Measurements from ENCODE around the gene LIMS2.
A peak's percentile ranks its signal among the peaks of the same experiment; 100 is the strongest.

The LIMS2 gene, protein sequence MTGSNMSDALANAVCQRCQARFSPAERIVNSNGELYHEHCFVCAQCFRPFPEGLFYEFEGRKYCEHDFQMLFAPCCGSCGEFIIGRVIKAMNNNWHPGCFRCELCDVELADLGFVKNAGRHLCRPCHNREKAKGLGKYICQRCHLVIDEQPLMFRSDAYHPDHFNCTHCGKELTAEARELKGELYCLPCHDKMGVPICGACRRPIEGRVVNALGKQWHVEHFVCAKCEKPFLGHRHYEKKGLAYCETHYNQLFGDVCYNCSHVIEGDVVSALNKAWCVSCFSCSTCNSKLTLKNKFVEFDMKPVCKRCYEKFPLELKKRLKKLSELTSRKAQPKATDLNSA

GRCh38 chr2:127675331-127676261 is at the start of gene LIMS2:
Gene LIMS2, minus strand, starts transcription at chr2:127675530. Its CDS starts 506 bp downstream, at chr2:127675024.
- DNase-seq (ENCODE audit: low spot score): peak; percentile 61

- no peak for DNase-seq (ENCODE audit: low spot score)
Measured at GRCh38 chr2:127722807-127723206, 47.5 kb upstream of the LIMS2 start.

GRCh38 chr2:127721978-127722355 is 46.6 kb upstream of the LIMS2 start:
- DNase-seq (ENCODE audit: low spot score): no peak

DNA sequence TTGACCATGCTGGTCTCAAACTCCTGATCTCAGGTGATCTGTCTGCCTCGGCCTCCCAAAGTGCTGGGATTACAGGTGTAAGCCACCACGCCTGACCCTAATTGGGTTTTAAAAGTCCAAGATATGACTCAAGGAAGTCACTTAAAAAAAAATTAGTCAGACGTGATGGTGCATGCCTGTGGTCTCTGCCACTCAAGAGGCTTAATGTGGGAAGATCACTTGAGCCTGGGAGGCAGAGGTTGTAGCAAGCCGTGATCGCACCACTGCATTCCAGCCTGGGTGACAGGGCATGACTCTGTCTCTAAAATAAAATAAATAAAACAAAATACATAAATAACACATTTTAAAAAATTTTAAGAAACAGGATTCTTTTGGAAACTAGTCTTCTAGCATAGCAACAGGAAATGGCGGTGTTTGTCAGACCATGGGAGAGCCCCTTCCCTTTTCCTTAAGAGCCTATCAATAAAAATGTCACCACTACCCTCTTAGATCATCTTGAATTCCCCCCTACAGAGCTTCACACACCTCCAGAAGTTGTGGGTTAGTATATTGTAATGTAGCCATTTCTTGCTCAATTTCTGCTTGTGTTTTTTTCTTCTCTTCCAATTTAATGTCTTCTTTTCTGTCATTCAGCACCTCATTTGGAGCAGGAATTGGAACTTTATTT is 46.1 kb upstream of the LIMS2 start:
- no peak for DNase-seq (ENCODE audit: low spot score)

DNA sequence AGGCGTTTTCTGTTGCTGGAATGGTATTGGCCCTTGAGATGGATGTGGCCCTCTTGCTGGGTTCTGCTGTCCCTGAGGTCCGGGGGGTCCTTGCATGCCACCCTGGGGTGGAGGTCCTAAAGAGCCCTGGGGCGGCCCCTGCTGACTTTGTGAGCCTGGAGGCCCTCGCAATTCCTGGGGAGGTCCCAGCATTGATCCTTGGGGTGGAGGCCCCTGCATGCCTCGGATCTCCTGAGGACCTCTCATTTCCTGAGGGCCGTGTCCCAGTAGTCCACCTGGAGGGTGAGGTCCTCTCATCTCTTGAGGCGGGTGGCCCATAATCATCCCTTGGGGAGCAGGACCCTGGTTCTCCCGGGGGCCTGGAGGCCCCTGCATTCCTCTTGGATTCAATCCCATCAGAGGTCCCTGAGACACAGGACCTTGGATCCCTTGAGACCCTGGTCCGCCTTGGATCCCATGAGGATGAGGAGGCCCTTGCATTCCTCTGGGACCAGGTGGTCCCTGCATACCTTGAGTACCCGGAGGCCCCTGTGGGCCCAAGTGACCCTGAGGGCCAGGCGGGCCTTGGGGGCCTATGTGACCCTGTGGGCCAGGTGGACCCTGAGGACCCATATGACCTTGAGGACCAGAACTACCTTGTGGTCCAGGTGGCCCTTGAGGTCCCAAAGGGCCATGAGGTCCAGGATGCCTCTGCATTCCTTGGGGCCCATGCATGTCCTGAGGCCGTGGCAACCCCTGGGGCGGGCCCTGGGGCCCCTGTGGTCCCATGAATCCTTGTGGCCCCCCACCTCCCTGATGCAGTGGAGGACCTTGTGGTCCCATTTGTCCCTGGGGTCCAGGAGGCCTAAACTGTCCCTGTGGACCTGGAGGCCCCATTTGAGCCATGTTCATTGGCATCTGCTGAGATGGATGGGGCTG is 44.2 kb upstream of the LIMS2 start:
- DNase-seq (ENCODE audit: low spot score): no peak

DNA sequence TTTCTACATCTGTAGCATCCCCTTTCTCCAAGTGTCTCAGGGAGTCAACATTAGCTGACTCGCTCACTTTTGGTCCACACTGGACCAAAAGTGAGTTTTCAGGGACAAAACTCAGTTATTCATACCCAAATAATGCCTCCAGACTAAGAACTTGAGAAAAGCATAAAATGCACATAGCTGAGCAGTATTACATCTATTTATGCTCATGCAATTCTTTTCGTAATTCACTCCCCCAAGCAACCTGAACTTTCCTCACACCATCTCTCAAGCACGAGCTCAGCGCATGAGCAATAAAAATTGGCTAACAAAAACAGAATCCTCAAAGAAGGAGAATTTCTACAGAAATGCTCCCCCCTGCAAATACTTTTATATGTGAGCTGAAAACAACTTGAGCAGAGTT is 42.9 kb upstream of the LIMS2 start:
- no peak for DNase-seq (ENCODE audit: low spot score)

- no peak for DNase-seq (ENCODE audit: low spot score)
Measured at GRCh38 chr2:127715778-127716449, 40.6 kb upstream of the LIMS2 start.

DNA sequence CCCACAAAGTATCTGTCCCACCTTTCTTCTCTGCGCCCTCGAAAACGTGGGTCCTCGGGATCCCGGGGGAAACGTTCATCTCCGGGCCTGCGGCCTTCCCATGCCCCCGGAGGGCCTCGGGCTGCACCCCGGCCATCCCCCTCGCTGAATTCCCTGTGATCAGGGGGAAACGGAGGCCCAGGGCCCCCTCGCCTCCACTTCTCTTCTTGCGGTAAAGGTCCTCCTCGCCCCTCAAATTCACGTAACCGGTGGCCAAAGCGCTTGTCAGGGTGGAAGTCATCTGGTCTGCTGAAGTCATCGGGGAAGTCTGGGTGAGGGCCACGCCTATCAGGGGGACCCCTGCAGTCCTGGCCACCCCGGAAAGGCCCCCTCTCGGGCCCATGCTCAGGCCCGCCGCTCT is 38.2 kb upstream of the LIMS2 start:
- DNase-seq (ENCODE audit: low spot score): no peak

GRCh38 chr2:127712999-127713398 is 37.7 kb upstream of the LIMS2 start:
- DNase-seq (ENCODE audit: low spot score): no peak

- no peak for DNase-seq (ENCODE audit: low spot score)
Measured at GRCh38 chr2:127709336-127709735, 34.0 kb upstream of the LIMS2 start.

DNA sequence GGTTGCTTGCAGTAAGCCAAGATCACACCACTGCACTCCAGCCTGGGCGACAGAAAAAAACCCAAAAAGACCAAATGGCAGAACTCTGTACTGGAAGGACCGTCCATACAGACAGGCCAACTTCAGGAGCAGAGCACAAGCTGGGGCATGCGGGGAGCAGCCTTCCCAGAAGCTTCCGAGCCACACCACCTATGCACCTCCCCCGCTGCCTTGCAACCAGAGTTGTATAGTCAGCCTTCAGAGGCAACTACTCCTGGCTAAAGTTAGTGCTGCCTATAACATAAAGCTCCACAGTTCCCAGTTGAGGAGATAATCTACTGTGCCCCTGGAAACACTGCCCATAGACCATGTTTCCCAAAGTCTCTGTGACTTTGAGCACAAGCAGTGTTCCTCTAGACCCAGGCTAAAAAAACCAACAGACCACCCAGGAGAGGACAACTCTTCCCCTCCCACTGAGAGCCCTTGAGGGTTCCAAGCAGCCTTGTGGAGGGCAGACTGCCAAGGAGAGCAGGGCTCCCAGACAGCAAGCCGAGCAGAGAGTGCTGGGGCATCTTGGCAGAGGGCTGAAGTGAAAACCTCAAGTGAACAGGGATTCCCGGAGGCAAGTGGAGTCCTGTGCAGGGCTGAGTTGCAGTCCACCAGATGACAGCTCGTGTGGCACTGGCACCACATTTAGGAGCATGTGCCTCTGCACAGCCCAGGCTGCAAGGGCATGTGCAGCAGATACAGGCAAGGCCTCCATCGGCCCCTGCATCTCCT is 32.7 kb upstream of the LIMS2 start:
- DNase-seq (ENCODE audit: low spot score): no peak

DNA sequence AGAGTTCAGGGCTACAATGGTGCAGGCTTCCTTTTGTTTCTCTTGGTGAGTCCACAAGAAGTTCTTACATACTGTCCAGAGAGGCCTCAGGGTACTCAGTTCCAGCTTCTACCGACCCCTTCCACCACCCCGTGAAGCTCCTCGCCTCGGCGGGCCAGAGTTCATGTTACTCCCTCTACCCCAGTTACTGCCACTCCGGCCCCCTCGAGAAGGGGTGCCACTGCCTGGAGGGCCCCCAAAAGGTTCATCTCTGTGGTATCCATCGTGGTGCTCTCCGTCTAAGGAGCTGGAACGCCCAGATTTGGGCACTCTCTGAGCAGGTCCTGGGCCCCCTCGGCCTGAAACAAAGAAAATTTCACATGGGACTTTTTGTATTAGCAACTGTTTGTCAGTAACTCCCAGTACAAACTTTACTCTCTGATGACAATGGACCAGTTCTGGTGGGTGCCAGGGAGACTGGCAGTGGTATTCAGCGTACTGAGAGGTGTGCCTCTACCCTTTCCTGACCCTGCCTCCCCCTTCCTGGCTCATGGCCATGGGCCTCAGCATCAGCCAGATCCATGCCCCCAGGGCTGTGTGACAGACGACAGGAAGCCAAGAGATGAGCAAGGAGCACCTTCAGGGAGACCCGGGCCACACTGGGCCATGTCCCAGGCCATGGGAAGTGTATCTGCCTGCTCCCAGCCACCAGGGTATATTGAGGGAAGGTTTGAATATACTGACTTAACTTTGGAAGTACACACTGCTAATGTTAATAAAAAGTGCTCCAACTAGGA is 31.1 kb upstream of the LIMS2 start:
- no peak for DNase-seq (ENCODE audit: low spot score)

- DNase-seq (ENCODE audit: low spot score): no peak
Measured at GRCh38 chr2:127705391-127706065, 30.2 kb upstream of the LIMS2 start.

- DNase-seq (ENCODE audit: low spot score): no peak
Measured at GRCh38 chr2:127704641-127705390, 29.5 kb upstream of the LIMS2 start.

DNA sequence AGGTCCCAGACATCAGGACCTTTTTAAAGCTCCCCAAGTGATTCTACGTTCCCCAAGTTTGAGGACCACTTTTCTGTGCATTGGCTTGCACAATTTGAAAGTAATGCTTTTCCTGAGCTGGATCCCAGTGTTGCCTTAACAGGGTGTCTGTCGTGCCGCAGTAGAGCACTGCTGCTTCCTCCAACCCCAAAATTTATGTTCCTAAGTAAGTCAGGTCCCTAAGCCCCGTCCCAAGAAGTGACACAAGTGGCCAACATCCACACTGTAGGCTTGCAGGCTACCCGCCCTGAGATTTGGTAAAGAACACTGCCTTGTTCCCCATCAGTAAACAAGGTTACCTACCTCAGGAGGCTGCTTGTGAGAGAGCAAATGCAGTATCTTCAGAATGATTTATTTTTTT is 28.0 kb upstream of the LIMS2 start:
- no peak for DNase-seq (ENCODE audit: low spot score)

- no peak for DNase-seq (ENCODE audit: low spot score)
Measured at GRCh38 chr2:127702395-127703009, 27.2 kb upstream of the LIMS2 start.

DNA sequence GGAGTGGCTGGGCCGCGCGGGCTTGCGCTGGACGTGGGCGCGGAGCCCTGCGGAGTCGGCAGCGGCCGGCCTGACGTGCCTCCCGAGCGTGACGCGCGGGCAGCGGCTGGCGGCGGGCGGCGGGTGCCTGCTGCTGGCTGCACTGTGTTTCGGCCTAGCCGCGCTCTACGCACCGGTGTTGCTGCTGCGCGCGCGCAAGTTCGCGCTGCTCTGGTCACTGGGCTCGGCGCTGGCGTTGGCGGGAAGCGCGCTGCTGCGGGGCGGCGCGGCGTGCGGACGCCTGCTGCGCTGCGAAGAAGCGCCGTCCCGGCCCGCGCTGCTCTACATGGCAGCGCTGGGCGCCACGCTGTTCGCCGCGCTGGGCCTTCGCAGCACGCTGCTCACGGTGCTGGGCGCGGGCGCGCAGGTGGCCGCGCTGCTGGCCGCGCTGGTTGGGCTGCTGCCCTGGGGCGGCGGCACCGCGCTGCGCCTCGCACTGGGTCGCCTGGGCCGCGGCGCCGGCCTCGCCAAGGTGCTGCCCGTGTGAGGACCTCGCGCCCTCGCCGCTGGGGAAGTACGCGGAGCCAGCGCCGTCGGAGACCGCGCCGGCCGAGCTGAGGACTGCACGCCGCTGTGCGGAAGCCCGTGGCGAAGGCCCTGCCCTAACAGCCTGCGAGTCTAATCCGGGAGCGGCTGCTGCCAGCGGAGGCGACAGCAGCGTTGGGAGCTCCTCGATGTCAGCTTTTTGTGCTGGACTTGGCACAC is 26.5 kb upstream of the LIMS2 start:
- DNase-seq (ENCODE audit: low spot score): peak; percentile 88

All from D341Med (cell line).